SU-DHL-6 (cell line): ENCODE data around the gene ARMC3.
"Not testable (repeated sequence)": the region's sequence is repeated elsewhere in the genome, so short reads cannot be mapped to it uniquely, and the experiment has no call there.

Experiments used
- H2AFZ ChIP-seq: fragments of 200-600 bp; sonication (generic); 2 replicates; pipeline ENCODE4 v1.6.1; 2014; ENCODE audit warnings: low read depth, mild to moderate bottlenecking, moderate library complexity, mixed read lengths, antibody characterized with exemption, low read length; ENCODE audit not compliant: severe bottlenecking
- H3F3A ChIP-seq: fragments of 200-600 bp; shearing (Covaris generic); 2 replicates; pipeline ENCODE4 v1.6.0; 2016; ENCODE audit warnings: antibody characterized with exemption, mild to moderate bottlenecking; ENCODE audit not compliant: insufficient read depth
- H3K27ac ChIP-seq: fragments of 200-600 bp; sonication (generic); 2 replicates; pipeline ENCODE4 v1.5.1; 2016; ENCODE audit warnings: low read depth, mild to moderate bottlenecking, low read length, moderate library complexity, mixed read lengths
- H3K27me3 ChIP-seq: fragments of 200-600 bp; sonication (generic), shearing (Covaris generic); 2 replicates; pipeline ENCODE4 v1.6.0; 2014; ENCODE audit warnings: mild to moderate bottlenecking, low read length
- H3K36me3 ChIP-seq: fragments of 200-600 bp; sonication (generic); 2 replicates; pipeline ENCODE4 v1.6.1; 2014; ENCODE audit warnings: mild to moderate bottlenecking, low read length, mixed read lengths
- H3K4me2 ChIP-seq: fragments of 300-600, 200-600 bp; shearing (Covaris generic), sonication (generic); 2 replicates; pipeline ENCODE4 v1.6.0; 2014; ENCODE audit warnings: low read length, low read depth, mild to moderate bottlenecking; ENCODE audit not compliant: poor library complexity, severe bottlenecking
- H3K4me3 ChIP-seq: fragments of 200-600 bp; sonication (generic); 2 replicates; pipeline ENCODE4 v1.5.1; 2014; ENCODE audit warnings: antibody characterized with exemption, low read length, mild to moderate bottlenecking, mixed read lengths; ENCODE audit not compliant: insufficient read depth, poor library complexity, severe bottlenecking
- H3K79me2 ChIP-seq: fragments of 200-600 bp; sonication (generic); 2 replicates; pipeline ENCODE4 v1.6.1; 2014; ENCODE audit warnings: mild to moderate bottlenecking, low read length, moderate library complexity; ENCODE audit not compliant: insufficient read depth
- H3K9ac ChIP-seq: fragments of 200-600 bp; sonication (generic); 2 replicates; pipeline ENCODE4 v1.7.0; 2014; ENCODE audit warnings: mild to moderate bottlenecking, low read length
- H3K9me2 ChIP-seq: fragments of 200-600 bp; sonication (generic); replicated peaks from 2 replicates; pipeline ENCODE4 v1.6.1; 2014; ENCODE audit warnings: low read length; ENCODE audit not compliant: insufficient read depth
- H3K9me3 ChIP-seq: fragments of 200-600 bp; sonication (generic); 2 replicates; pipeline ENCODE4 v1.6.1; 2014; ENCODE audit warnings: low read length, mixed read lengths; ENCODE audit not compliant: insufficient read depth
- H4K20me1 ChIP-seq: fragments of 200-600 bp; sonication (generic); 2 replicates; pipeline ENCODE4 v1.6.1; 2014; ENCODE audit warnings: low read depth, mild to moderate bottlenecking, antibody characterized with exemption, low read length, moderate library complexity, mixed read lengths
- EZH2phosphoT487 ChIP-seq: fragments of 200-600 bp; sonication (generic), shearing (Covaris generic); conservative IDR thresholded peaks from 2 replicates; pipeline ENCODE4 v1.6.1; 2018; ENCODE audit warnings: mild to moderate bottlenecking, antibody characterized with exemption, low read length, moderate library complexity, mixed read lengths
- TF ChIP-seq, protein P1 (sequence below): fragments of 200-600 bp; sonication (generic); IDR thresholded peaks from one replicate; pipeline ENCODE4 v1.5.1; 2017; ENCODE audit warnings: antibody characterized with exemption, mild to moderate bottlenecking, low read length, moderate library complexity; ENCODE audit not compliant: insufficient read depth, poor library complexity, severe bottlenecking

ARMC3 gene

DNA sequence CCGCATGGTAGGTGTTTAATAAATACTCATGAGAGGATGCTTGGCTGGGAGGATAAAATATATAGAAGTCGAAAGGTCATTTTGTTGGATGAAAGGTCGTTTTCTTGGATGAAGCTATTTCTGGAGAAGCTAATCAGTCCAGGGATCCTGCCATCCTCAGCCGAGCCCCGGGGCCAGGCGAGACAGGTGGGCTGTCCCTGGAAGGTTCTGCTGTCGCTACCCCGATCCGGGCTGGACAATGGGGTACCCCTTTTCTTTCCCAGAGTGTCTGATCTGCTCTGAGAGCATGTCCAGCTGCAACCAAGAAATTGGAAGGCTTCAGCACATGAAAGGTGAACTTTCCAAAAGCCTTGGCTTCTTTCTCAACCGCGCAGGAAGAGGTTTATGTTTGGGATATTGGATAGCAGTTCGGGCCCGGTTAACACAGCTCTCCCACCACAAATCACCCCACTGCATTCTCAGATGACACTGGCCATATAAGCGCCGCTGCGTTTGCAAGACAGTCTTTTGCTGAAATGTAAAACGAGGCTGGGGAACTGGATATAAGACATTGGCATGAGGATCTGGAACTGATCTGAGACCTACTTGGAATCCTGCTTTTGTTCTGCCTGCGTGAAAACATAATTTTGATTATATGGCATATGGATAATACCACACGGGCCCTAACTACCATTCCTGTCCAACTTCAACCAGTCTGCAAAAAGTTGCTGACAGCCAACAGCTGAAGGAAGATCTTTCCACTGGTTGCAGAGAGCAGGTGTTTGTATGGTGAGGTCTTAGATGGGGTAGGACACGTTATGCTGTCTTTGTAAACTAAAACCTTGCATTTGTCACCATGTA is 136.3 kb downstream of the ARMC3 start:
- TF ChIP-seq, protein P1, sequence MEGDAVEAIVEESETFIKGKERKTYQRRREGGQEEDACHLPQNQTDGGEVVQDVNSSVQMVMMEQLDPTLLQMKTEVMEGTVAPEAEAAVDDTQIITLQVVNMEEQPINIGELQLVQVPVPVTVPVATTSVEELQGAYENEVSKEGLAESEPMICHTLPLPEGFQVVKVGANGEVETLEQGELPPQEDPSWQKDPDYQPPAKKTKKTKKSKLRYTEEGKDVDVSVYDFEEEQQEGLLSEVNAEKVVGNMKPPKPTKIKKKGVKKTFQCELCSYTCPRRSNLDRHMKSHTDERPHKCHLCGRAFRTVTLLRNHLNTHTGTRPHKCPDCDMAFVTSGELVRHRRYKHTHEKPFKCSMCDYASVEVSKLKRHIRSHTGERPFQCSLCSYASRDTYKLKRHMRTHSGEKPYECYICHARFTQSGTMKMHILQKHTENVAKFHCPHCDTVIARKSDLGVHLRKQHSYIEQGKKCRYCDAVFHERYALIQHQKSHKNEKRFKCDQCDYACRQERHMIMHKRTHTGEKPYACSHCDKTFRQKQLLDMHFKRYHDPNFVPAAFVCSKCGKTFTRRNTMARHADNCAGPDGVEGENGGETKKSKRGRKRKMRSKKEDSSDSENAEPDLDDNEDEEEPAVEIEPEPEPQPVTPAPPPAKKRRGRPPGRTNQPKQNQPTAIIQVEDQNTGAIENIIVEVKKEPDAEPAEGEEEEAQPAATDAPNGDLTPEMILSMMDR, result no peak
- TF ChIP-seq EZH2phosphoT487, result no peak
- Histone ChIP-seq H4K20me1 (no peaks in the 10 kb centered on the region), H3F3A (no peaks in the 10 kb centered on the region), H3K4me3 (no peak overlapping the region), H3K79me2 (no peaks in the 10 kb centered on the region), H3K36me3 (no peaks in the 10 kb centered on the region), H3K27me3 (no peaks in the 10 kb centered on the region), H3K9me2 (no peaks in the 10 kb centered on the region), H3K9me3 (no peaks in the 10 kb centered on the region), H3K4me2 (no peak overlapping the region), H3K27ac (no peak overlapping the region), H2AFZ (no peak overlapping the region), H3K9ac (no peak overlapping the region)

DNA sequence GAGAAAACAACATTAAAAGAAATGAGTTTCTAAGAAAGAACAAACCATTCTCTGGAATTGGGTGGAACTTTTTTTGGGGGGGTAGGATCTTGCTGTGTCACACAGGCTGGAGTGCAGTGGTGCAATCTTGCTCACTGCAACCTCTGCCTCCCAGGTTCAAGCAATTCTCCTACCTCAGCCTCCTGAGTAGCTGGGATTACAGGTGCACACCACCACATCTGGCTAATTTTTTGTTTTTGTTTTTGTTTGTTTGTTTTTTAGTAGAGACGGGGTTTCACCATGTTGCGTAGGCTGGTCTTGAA is 136.9 kb downstream of the ARMC3 start:
- not testable (repeated sequence) for H3K9ac ChIP-seq, H2AFZ ChIP-seq, H3K79me2 ChIP-seq, H3K27me3 ChIP-seq, H3K27ac ChIP-seq, H4K20me1 ChIP-seq, H3K9me2 ChIP-seq, H3K9me3 ChIP-seq, H3F3A ChIP-seq, H3K36me3 ChIP-seq, H3K4me3 ChIP-seq, H3K4me2 ChIP-seq

DNA sequence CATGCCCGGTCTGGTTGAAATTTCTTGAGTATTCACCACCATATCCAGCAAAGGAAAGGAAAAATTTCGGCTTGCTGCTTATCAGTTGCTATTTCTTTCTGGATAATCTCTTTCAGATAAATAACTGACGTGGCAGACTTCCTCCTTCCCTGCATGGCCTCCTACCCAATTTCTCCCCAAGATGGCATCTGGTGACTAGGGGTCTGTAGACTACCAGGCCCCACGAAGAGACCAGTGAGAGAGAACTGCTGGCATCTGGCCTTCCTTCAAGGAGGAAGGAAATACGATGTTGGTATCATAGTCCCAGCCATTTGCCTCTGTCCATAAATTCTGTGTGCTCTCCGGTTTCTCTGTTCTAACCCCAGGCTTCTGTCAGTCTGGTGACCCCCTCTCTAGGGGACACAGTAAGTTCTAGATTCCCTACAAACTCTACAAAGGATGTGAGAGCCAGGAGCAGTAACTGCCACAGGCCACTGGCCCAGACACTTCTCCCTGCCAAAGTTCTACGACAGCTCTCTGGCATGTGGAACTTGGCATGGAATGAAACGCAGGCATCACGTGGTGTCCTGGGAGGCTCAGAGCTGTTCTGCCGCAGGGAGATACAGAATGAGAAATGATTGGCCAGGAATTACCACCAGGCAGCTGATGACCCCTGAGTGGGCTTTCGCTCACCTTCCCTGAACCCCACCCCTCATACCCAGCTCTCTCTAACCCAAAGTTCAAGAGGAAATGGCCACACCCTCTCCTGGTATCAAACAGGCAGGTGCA is 137.5 kb downstream of the ARMC3 start:
- Histone ChIP-seq H2AFZ (no peak overlapping the region), H3F3A (no peaks in the 10 kb centered on the region)
- TF ChIP-seq, protein P1, result no peak
- TF ChIP-seq EZH2phosphoT487, result no peak

DNA sequence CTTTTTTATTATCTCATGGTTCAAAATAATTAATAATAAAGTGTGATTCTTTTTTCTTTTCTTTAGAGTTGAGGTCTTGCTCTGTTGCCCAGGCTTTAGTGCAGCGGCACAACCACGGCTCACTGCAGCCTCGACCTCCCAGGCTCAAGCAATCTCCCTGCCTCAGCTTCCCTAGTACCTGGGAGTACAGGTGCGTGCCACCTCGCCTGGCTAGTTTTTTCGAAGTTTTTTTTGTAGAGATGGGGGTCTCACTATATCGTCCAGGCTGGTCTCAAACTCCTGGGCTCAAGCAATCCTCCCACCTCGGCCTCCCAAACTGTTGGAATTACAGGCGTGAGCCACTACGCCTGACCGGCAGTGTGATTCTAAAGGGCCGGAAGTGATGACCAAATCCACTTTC is 139.5 kb downstream of the ARMC3 start:
- H3K27me3 ChIP-seq, result no peaks in the 10 kb centered on the region
- H3K4me3 ChIP-seq, result no peak overlapping the region
- no peak overlapping the region for H3K9ac ChIP-seq
- TF ChIP-seq, protein P1, result no peak
- no peak for TF ChIP-seq EZH2phosphoT487
- H4K20me1 ChIP-seq, result no peaks in the 10 kb centered on the region
- no peak overlapping the region for H3K4me2 ChIP-seq
- no peaks in the 10 kb centered on the region for H3K79me2 ChIP-seq
- no peak overlapping the region for H2AFZ ChIP-seq
- no peak overlapping the region for H3K27ac ChIP-seq
- H3K9me3 ChIP-seq, result no peaks in the 10 kb centered on the region
- H3F3A ChIP-seq, result no peaks in the 10 kb centered on the region
- no peaks in the 10 kb centered on the region for H3K9me2 ChIP-seq
- no peaks in the 10 kb centered on the region for H3K36me3 ChIP-seq

More for the DNA sequence above, 137.5 kb downstream of the ARMC3 start:
- Histone ChIP-seq H3K9me2 (no peaks in the 10 kb centered on the region), H3K9ac (no peak overlapping the region), H3K79me2 (no peaks in the 10 kb centered on the region), H3K9me3 (no peaks in the 10 kb centered on the region), H3K4me3 (no peak overlapping the region), H3K4me2 (no peak overlapping the region), H3K27ac (no peak overlapping the region), H3K27me3 (no peaks in the 10 kb centered on the region), H4K20me1 (no peaks in the 10 kb centered on the region), H3K36me3 (no peaks in the 10 kb centered on the region)
